ENCODE measurements around the gene SUPT5H. TPM values are rescaled to one million over a fixed set of nuclear protein-coding genes. Genes with fewer than 3 reads are reported as not detected.

Gene SUPT5H
- total and polyA plus RNA-seq, 2 of the 13 experiments (the other 11 are each of a cell fraction or from before 2014, with no cell fraction given): 48.2 to 51.7 TPM

DNA sequence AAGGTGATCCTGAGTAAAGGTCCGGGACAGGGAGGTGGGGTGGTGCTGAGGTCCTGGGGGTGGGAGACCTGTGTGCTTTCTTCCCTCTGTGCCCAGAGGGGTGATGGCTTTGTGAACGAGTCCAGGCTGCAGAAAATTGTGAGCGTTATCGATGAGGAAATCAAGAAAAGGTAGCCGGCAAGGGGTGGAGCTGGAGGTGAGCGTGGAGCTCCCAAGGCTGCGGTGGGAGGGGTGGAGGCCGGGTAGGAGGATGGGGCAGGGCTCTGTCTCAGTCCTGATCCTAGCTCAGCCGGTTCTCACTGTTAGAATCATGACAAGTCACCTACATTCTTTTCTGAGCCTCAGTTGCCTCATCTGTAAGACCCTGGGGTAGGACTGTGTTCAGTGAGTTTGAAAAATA, 73.6 kb downstream of the SUPT5H start (continued):
- TF ChIP-seq, protein P1, sequence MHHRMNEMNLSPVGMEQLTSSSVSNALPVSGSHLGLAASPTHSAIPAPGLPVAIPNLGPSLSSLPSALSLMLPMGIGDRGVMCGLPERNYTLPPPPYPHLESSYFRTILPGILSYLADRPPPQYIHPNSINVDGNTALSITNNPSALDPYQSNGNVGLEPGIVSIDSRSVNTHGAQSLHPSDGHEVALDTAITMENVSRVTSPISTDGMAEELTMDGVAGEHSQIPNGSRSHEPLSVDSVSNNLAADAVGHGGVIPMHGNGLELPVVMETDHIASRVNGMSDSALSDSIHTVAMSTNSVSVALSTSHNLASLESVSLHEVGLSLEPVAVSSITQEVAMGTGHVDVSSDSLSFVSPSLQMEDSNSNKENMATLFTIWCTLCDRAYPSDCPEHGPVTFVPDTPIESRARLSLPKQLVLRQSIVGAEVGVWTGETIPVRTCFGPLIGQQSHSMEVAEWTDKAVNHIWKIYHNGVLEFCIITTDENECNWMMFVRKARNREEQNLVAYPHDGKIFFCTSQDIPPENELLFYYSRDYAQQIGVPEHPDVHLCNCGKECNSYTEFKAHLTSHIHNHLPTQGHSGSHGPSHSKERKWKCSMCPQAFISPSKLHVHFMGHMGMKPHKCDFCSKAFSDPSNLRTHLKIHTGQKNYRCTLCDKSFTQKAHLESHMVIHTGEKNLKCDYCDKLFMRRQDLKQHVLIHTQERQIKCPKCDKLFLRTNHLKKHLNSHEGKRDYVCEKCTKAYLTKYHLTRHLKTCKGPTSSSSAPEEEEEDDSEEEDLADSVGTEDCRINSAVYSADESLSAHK (CRISPR knock-in tag; IDR thresholded peaks at IDR 0.05; ENCODE audit: borderline replicate concordance): no peak

DNA sequence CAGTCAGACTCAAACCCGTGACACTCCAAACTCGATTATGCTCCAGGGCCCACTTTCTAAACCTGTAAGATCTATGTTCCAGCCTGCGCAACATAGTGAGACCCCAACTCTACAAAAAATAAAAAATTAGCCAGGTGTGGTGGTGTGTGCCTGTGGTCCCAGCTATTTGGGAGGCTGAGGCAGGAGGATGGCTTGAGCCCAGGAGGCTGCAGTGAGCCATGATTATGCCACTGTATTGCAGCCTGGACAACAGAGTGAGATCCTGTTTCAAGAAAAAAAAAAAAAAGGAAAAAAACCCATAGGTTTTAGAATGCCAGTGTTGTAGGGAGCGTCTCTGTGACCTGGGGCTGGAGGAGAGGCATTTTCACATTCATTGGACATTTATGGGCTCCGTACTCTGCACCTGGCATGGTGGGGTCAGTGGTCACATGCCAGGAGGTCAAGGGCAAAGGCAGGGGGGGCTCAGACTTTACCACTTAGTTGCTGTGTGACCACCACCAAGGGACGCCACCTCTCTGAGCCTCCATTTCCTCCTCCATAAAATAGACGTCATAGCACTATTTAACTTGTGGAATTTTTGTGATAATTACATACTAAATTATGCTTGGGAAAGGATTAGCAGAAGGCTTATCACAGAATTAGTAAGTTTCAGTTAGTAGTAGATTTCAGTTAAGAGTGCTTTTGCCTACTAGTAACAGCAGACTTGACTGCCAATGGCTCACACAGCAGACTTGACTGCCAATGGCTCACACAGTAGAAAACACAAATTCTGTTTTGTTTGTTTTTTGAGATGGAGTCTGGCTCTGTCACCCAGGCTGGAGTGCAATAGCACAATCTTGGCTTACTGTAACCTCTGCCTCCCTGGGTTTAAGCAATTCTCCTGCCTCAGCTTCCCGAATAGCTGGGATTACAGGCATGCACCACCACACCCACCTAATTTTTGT, 75.4 kb downstream of the SUPT5H start:
- in situ Hi-C loops (cut with HindIII; ENCODE audit: extremely low pct_ligation_motif_present, low pct_unique_long_range_greater_than_20kb): no loop called here
- peaks cover 0 to 9% of the 10 kb centered on the region in 2 experiments; a peak in 3 of 5 replicates for H3K27me3 ChIP-seq (ENCODE audit: control insufficient read depth in 1 of 2, insufficient read depth in 2 of 2, low read length in 2 of 2)
- POLR2A ChIA-PET: no interaction called here
- H3K4me3 ChIP-seq (replicated peaks in 1 of 3; ENCODE audit: insufficient read depth in 1 of 3, low read depth in 2 of 3, low read length in 3 of 3): no peak overlapping the region
- H2AFZ ChIP-seq (ENCODE audit: low read length): no peak overlapping the region
- H3K9ac ChIP-seq (ENCODE audit: insufficient read depth, low read depth, low read length): no peak overlapping the region
- no peak for ATAC-seq
- no peak for FAIRE-seq
- no peaks in the 10 kb centered on the region for H3K9me3 ChIP-seq (ENCODE audit: low read length)
- H3K79me2 ChIP-seq (ENCODE audit: insufficient read depth, low read length): no peaks in the 10 kb centered on the region
- H3K4me1 ChIP-seq (ENCODE audit: insufficient read depth, low read length): peaks cover 29% of the 10 kb centered on the region
- no peaks in the 10 kb centered on the region for H3K36me3 ChIP-seq (replicated peaks in 1 of 2; ENCODE audit: control insufficient read depth in 1 of 2, insufficient read depth in 2 of 2, low read length in 2 of 2)
- TF ChIP-seq ZNF556 (CRISPR knock-in tag; IDR thresholded peaks at IDR 0.05; ENCODE audit: borderline replicate concordance) (no peak), ZNF441 (CRISPR knock-in tag; IDR thresholded peaks at IDR 0.05; ENCODE audit: borderline replicate concordance) (peak; percentile 70; the same call in 1 of the 2 replicates), ZNF619 (CRISPR knock-in tag; IDR thresholded peaks at IDR 0.05) (no peak), IRF2 (CRISPR knock-in tag; IDR thresholded peaks at IDR 0.05) (no peak), ZNF768 (CRISPR knock-in tag; IDR thresholded peaks at IDR 0.05) (peak; percentile 91), RNF2 (conservative IDR thresholded peaks at IDR 0.05; ENCODE audit: low read depth) (no peak)
- TF ChIP-seq, protein P2, sequence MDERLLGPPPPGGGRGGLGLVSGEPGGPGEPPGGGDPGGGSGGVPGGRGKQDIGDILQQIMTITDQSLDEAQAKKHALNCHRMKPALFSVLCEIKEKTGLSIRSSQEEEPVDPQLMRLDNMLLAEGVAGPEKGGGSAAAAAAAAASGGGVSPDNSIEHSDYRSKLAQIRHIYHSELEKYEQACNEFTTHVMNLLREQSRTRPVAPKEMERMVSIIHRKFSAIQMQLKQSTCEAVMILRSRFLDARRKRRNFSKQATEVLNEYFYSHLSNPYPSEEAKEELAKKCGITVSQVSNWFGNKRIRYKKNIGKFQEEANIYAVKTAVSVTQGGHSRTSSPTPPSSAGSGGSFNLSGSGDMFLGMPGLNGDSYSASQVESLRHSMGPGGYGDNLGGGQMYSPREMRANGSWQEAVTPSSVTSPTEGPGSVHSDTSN (CRISPR knock-in tag; IDR thresholded peaks at IDR 0.05): no peak
- TF ChIP-seq, protein P3, sequence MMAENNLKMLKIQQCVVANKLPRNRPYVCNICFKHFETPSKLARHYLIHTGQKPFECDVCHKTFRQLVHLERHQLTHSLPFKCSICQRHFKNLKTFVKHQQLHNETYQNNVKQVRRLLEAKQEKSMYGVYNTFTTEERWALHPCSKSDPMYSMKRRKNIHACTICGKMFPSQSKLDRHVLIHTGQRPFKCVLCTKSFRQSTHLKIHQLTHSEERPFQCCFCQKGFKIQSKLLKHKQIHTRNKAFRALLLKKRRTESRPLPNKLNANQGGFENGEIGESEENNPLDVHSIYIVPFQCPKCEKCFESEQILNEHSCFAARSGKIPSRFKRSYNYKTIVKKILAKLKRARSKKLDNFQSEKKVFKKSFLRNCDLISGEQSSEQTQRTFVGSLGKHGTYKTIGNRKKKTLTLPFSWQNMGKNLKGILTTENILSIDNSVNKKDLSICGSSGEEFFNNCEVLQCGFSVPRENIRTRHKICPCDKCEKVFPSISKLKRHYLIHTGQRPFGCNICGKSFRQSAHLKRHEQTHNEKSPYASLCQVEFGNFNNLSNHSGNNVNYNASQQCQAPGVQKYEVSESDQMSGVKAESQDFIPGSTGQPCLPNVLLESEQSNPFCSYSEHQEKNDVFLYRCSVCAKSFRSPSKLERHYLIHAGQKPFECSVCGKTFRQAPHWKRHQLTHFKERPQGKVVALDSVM (CRISPR knock-in tag; IDR thresholded peaks at IDR 0.05): peak; percentile 30; the same call in 1 of the 2 replicates
- BruUV-seq (replicated peaks): no TSS peak
- H3K27ac ChIP-seq (ENCODE audit: extremely low read length, insufficient read depth, low read length): no peak overlapping the region
- H4K20me1 ChIP-seq (ENCODE audit: insufficient read depth, low read length): no peaks in the 10 kb centered on the region
- H3K4me2 ChIP-seq (ENCODE audit: low read depth, low read length): no peak overlapping the region
- intact Hi-C loops (cut with micrococcal nuclease; ENCODE audit: unreplicated experiment): no loop called here
- 70% methylated on average over 8 of the region's 8 CpGs for WGBS (ENCODE audit: low lambda C conversion rate)
- CTCF ChIA-PET (ENCODE audit: low intra/inter-chr PET ratio, low total read pairs): no interaction called here
- DNase-seq (ENCODE audit: low spot score): no peak
